GM18526 (cell line): ENCODE measurements around the gene PLB1.

Source experiments
- POLR2A ChIP-seq: IDR thresholded peaks from 3 replicates; pipeline ENCODE4 v1.6.1; 2011; ENCODE audit not compliant: insufficient read length; ENCODE audit errors: extremely low read depth

Gene PLB1

GRCh38 chr2:28578774-28579173 is 82.9 kb downstream of the PLB1 start:
- no peak for TF ChIP-seq POLR2A

GRCh38 chr2:28579606-28580005 is 83.7 kb downstream of the PLB1 start:
- no peak for TF ChIP-seq POLR2A

GRCh38 chr2:28580078-28580477 is 84.2 kb downstream of the PLB1 start:
- no peak for TF ChIP-seq POLR2A

- TF ChIP-seq POLR2A, result no peak
Measured at GRCh38 chr2:28581312-28581711, 85.5 kb downstream of the PLB1 start.

- TF ChIP-seq POLR2A, result no peak
Measured at GRCh38 chr2:28582152-28582551, 86.3 kb downstream of the PLB1 start.

- TF ChIP-seq POLR2A, result no peak
Measured at GRCh38 chr2:28582595-28582994, 86.7 kb downstream of the PLB1 start.

- no peak for TF ChIP-seq POLR2A
Measured at GRCh38 chr2:28583899-28584553, 88.2 kb downstream of the PLB1 start.

GRCh38 chr2:28586867-28587266 is 91.0 kb downstream of the PLB1 start:
- no peak for TF ChIP-seq POLR2A

GRCh38 chr2:28587526-28588291 is 91.8 kb downstream of the PLB1 start:
- no peak for TF ChIP-seq POLR2A

GRCh38 chr2:28588292-28588670 is 92.4 kb downstream of the PLB1 start:
- no peak for TF ChIP-seq POLR2A

- no peak for TF ChIP-seq POLR2A
Measured at GRCh38 chr2:28589746-28590463, 94.0 kb downstream of the PLB1 start.

GRCh38 chr2:28590496-28591301 is 94.8 kb downstream of the PLB1 start:
- TF ChIP-seq POLR2A, result no peak

GRCh38 chr2:28591711-28592335 is 96.0 kb downstream of the PLB1 start:
- no peak for TF ChIP-seq POLR2A

- no peak for TF ChIP-seq POLR2A
Measured at GRCh38 chr2:28592481-28592880, 96.6 kb downstream of the PLB1 start.
